Esophagus muscularis mucosa (tissue), 4 donors: ENCODE results near the gene PIGK. TPM values are rescaled to one million over a fixed set of nuclear protein-coding genes. Genes with fewer than 3 reads are reported as not detected.
A peak's percentile ranks its signal among the peaks of the same experiment; 100 is the strongest.

ENCODE experiments used
- DNase-seq: peaks from one replicate; pipeline ENCODE4 v3.0.0-alpha.2; 2017; ENCODE audit errors: extremely low spot score
- H3K27ac ChIP-seq, 4 donors: fragments of 200-600 bp; sonication (generic); replicated peaks in 1 of 4; 1 replicate in 3 of 4; 2 replicates in 1 of 4; pipeline ENCODE4 v1.5.1; 2016 to 2019; ENCODE audit warnings: mild to moderate bottlenecking in 1 of 4
- H3K27me3 ChIP-seq, 4 donors: fragments of 200-600 bp; sonication (generic); one replicate each; pipeline versions ENCODE4 v1.5.1 to v1.6.0; 2016 to 2019
- H3K36me3 ChIP-seq, 4 donors: fragments of 200-600 bp; sonication (generic); one replicate each; pipeline ENCODE4 v1.5.1; 2016 to 2019
- H3K4me1 ChIP-seq, 4 donors: fragments of 200-600 bp; sonication (generic); one replicate each; pipeline ENCODE4 v1.5.1; 2016 to 2019
- H3K4me3 ChIP-seq, 4 donors: fragments of 200-600 bp; sonication (generic); 1 replicate in 2 of 4; 2 replicates in 2 of 4; pipeline ENCODE4 v1.5.1; 2016 to 2019; ENCODE audit warnings: mild to moderate bottlenecking in 4 of 4, moderate library complexity in 1 of 4
- H3K9me3 ChIP-seq, 4 donors: fragments of 200-600 bp; sonication (generic); 1 replicate in 3 of 4; 2 replicates in 1 of 4; pipeline ENCODE4 v1.5.1; 2016 to 2019
- CTCF ChIP-seq, 3 experiments: fragments of 200-600 bp in 2 of 3; fragments of 450-650 bp in 1 of 3; sonication (generic) in 2 of 3; IDR thresholded peaks; one replicate each; pipeline ENCODE4 v1.5.1; 2017 to 2019; ENCODE audit warnings: antibody characterized with exemption in 3 of 3, mild to moderate bottlenecking in 2 of 3, moderate library complexity in 1 of 3
- EP300 ChIP-seq: sonication (generic); formaldehyde crosslinking; IDR thresholded peaks from one replicate; pipeline ENCODE4 v1.6.1; 2017; ENCODE audit warnings: antibody characterized with exemption
- POLR2A ChIP-seq: fragments of 450-650 bp; IDR thresholded peaks from one replicate; pipeline ENCODE4 v1.6.1; 2017; ENCODE audit warnings: antibody characterized with exemption, moderate library complexity, mild to moderate bottlenecking, low read depth
- POLR2AphosphoS5 ChIP-seq, 2 donors: sonication (generic); formaldehyde crosslinking; IDR thresholded peaks; one replicate each; pipeline ENCODE4 v1.6.1; 2017; ENCODE audit warnings: antibody characterized with exemption in 2 of 2
- WGBS: methylation state at CpG from one replicate; pipeline ENCODE4 v1.1.5; 2018; 5-methylcytosine and 5-hydroxymethylcytosine counted together
- intact Hi-C: fragments of 100-400 bp; cut with DNase I; formaldehyde crosslinking; loops from one replicate; pipeline ENCODE4 v1.15.1; 2023
- small RNA-seq, 3 donors: library from RNA; depleted of rRNA; stranded (forward); fragments of <200 nt; gene quantifications; one replicate each; pipeline ENCODE3, GENCODE V24; 2016
- total RNA-seq, 4 donors: library from RNA; depleted of rRNA; stranded (reverse); fragments of >200 nt; gene quantifications; one replicate each; pipeline versions ENCODE4 v1.1.0 to v1.2.1, GENCODE V29; 2016

Gene PIGK
- total RNA-seq, 4 donors from 2014 or later, result 13.3 to 18.3 (median 16.3) TPM

GRCh38 chr1:77039739-77040138, 179.5 kb downstream of the PIGK start:
- no peak for DNase-seq
- Histone ChIP-seq H3K4me1 (peaks cover 0 to 26% (median 18%) of the 10 kb centered on the region in 4 donors), H3K27ac (peak overlapping the region in 2 of 4 donors; percentile 40 to 73), H3K4me3 (no peak overlapping the region), H3K27me3 (no peaks in the 10 kb centered on the region), H3K9me3 (no peaks in the 10 kb centered on the region), H3K36me3 (no peaks in the 10 kb centered on the region)
- WGBS, result 62% methylated on average over 8 of the region's 8 CpGs
- intact Hi-C loops, result no loop called here
- TF ChIP-seq POLR2AphosphoS5 (IDR thresholded peaks at IDR 0.05), result peak; percentile 51 to 69
- TF ChIP-seq EP300, result no peak
- no peak for TF ChIP-seq CTCF (IDR thresholded peaks at IDR 0.05)
- TF ChIP-seq POLR2A, result no peak

GRCh38 chr1:77039111-77039510, 180.1 kb downstream of the PIGK start:
- Histone ChIP-seq H3K27me3 (no peaks in the 10 kb centered on the region), H3K4me3 (no peak overlapping the region), H3K36me3 (no peaks in the 10 kb centered on the region), H3K9me3 (no peaks in the 10 kb centered on the region), H3K4me1 (peaks cover 0 to 26% (median 18%) of the 10 kb centered on the region in 4 donors), H3K27ac (peak overlapping the region in 3 of 4 donors; percentile 32 to 73 (median 64))
- 80% methylated on average over 1 of the region's 1 CpG for WGBS
- TF ChIP-seq EP300 (no peak), POLR2A (no peak), CTCF (IDR thresholded peaks at IDR 0.05) (no peak), POLR2AphosphoS5 (IDR thresholded peaks at IDR 0.05) (no peak)
- intact Hi-C loops, result no loop called here
- DNase-seq, result no peak

Small RNA genes lying within 50 kb of the gene (small RNA-seq; reads per million reads assigned to genes)
- 0 reads per million in 3 donors for gene MIR7156

Other genes with a start within 250 kb of the PIGK start
- 1 to 10 TPM in 3 of 4 donors, under 1 TPM in 1; 0.97 to 2.5 (median 2.0) TPM for gene AK5, start 62.6 kb upstream of the PIGK start, total RNA-seq